ENCODE measurements around the gene GPATCH2L. TPM values are rescaled to one million over a fixed set of nuclear protein-coding genes. Genes with fewer than 3 reads are reported as not detected.

Gene GPATCH2L
- total RNA-seq, 2 donors from 2014 or later, result 111 to 116 TPM

DNA sequence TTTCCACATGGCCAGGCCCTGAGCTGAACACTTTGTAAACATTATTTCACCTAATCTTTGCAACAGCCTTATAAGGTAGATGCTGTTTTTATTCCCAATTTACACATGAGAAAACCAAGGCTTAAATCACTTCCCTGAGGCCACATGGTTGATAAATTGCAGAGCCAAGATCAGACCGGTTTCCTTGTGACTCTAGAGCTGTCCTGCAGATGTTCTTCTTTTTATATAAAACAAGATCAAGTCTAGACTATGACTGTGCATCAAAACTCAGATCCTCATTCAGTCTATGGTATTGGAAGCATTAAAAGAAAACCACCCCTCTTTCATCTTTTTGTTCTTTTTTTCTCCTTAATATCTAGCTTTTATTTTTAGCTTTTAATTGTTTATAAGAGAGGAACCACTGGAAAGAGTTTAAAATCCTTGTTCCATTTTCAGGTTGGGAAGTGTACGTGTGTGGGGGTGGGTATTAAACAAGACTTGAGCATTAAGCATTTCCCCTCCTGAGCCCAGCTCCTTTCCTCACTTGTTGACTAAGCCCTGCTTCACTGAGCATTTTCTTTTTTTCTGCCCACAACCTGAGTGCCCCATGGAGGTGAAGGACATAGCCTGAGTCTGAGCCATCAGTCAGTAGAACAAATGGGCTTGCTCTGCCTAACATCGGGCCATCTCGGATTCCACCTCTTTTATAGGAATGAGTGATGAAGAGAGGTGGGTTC, 45.4 kb downstream of the GPATCH2L start:
- Histone ChIP-seq H3K9me3 (ENCODE audit: control insufficient read depth, low read length) (peaks cover 8% of the 10 kb centered on the region), H3K27me3 (ENCODE audit: control insufficient read depth, insufficient read depth, low read length, poor library complexity, severe bottlenecking) (no peaks in the 10 kb centered on the region), H3K36me3 (ENCODE audit: control insufficient read depth, insufficient read depth, low read length) (peaks cover 92% of the 10 kb centered on the region), H3K27ac (ENCODE audit: low read depth, low read length) (no peak overlapping the region), H3K4me1 (ENCODE audit: control insufficient read depth, insufficient read depth, low read length) (no peaks in the 10 kb centered on the region), H3K9ac (ENCODE audit: extremely low read depth, low read length, poor library complexity, severe bottlenecking) (no peak overlapping the region), H3K4me3 (ENCODE audit: low read length) (no peak overlapping the region)
- WGBS, 2 experiments (ENCODE audit: insufficient coverage in 1 of 2, insufficient read length in 1 of 2), result 92 to 100% methylated on average over 1 to 4 of the region's 4 CpGs
- H3K9me3 Mint-ChIP-seq, result no peaks in the 10 kb centered on the region
- TF ChIP-seq, protein P1, sequence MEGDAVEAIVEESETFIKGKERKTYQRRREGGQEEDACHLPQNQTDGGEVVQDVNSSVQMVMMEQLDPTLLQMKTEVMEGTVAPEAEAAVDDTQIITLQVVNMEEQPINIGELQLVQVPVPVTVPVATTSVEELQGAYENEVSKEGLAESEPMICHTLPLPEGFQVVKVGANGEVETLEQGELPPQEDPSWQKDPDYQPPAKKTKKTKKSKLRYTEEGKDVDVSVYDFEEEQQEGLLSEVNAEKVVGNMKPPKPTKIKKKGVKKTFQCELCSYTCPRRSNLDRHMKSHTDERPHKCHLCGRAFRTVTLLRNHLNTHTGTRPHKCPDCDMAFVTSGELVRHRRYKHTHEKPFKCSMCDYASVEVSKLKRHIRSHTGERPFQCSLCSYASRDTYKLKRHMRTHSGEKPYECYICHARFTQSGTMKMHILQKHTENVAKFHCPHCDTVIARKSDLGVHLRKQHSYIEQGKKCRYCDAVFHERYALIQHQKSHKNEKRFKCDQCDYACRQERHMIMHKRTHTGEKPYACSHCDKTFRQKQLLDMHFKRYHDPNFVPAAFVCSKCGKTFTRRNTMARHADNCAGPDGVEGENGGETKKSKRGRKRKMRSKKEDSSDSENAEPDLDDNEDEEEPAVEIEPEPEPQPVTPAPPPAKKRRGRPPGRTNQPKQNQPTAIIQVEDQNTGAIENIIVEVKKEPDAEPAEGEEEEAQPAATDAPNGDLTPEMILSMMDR (conservative IDR thresholded peaks at IDR 0.05), result no peak
- H3K36me3 Mint-ChIP-seq (ENCODE audit: low read depth), result peaks cover 81% of the 10 kb centered on the region
- no peaks in the 10 kb centered on the region for H3K27me3 Mint-ChIP-seq (ENCODE audit: insufficient read depth)
- DNase-seq, result no peak
- no peaks in the 10 kb centered on the region for H3K4me1 Mint-ChIP-seq
- peak overlapping the region; percentile 19 for H3K27ac Mint-ChIP-seq
- no peak overlapping the region for H3K4me3 Mint-ChIP-seq

DNA sequence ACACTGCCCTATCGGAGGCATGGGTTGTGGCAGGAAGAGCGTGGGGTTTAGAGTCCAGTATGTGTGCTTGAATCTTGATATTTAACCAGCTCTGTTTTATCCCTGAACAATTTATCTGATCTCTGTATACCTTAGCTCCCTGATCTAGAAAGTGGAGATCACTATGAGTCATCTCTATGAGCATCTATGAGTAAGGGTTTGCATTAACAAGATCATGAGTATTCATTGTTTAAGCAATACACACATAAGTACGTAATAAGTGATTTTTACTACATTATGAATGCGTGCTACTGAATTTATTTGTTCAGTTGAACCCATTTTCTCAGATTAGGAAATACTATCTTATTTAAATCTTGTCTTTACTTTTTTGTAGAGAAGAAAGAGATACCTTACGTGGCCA, 49.4 kb downstream of the GPATCH2L start:
- H3K27ac ChIP-seq (ENCODE audit: low read depth, low read length), result no peak overlapping the region
- H3K36me3 ChIP-seq (ENCODE audit: control insufficient read depth, insufficient read depth, low read length), result peaks cover 87% of the 10 kb centered on the region
- H3K27me3 Mint-ChIP-seq (ENCODE audit: insufficient read depth), result no peaks in the 10 kb centered on the region
- H3K4me1 Mint-ChIP-seq, result no peaks in the 10 kb centered on the region
- no peak overlapping the region for H3K4me3 ChIP-seq (ENCODE audit: low read length)
- no peak overlapping the region for H3K27ac Mint-ChIP-seq
- no peak overlapping the region for H3K4me3 Mint-ChIP-seq
- H3K36me3 Mint-ChIP-seq (ENCODE audit: low read depth), result peaks cover 87% of the 10 kb centered on the region
- H3K9me3 ChIP-seq (ENCODE audit: control insufficient read depth, low read length), result peaks cover 8% of the 10 kb centered on the region
- H3K27me3 ChIP-seq (ENCODE audit: control insufficient read depth, insufficient read depth, low read length, poor library complexity, severe bottlenecking), result no peaks in the 10 kb centered on the region
- 84 to 94% methylated on average over 3 to 4 of the region's 5 CpGs for WGBS, 2 experiments (ENCODE audit: insufficient coverage in 1 of 2, insufficient read length in 1 of 2)
- H3K9me3 Mint-ChIP-seq, result no peaks in the 10 kb centered on the region
- DNase-seq, result no peak
- H3K4me1 ChIP-seq (ENCODE audit: control insufficient read depth, insufficient read depth, low read length), result no peaks in the 10 kb centered on the region
- no peak overlapping the region for H3K9ac ChIP-seq (ENCODE audit: extremely low read depth, low read length, poor library complexity, severe bottlenecking)
- TF ChIP-seq, protein P1 (conservative IDR thresholded peaks at IDR 0.05), result no peak

DNA sequence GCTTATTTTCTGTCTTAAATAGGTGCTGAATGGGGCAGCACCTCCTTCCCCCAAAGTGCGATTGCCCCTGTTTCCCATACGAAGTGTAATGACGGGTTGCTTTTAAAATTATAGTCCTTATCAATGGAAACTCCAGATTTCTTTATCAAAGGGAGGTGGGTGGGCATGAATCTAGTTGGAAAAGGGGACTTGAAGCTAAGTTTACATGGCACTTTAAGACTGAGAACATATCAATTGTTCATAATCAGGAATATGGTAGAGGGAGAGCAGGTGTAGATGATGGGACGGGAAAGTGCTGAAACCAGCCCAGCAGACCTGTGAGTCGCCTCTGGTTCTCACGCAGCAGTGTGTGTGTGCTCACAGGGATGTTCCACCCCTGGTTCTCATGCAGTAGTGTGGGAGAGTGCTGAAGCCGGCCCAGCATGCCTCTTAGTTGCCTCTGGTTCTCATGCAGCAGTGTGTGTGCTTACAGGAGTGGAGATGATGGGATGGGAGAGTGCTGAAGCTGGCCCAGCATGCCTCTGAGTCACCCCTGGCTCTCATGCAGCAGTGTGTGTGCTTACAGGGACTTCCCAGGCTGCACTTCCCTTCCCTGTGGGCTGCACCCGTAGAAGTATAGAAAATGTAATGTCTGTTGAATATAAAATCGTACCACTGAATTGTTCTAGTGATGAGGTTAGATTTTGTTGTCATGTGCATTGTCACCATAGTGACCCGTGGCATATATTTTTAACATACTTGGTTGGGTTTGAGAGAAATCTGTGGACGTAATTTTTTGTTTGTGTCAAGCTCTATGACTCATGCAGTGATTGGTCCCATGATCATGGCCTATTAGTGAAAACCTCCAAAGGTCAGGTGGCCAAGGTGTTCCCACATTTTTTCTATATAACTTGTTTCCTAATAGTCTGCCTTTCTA, 51.6 kb downstream of the GPATCH2L start:
- peaks cover 8% of the 10 kb centered on the region for H3K9me3 ChIP-seq (ENCODE audit: control insufficient read depth, low read length)
- no peak overlapping the region for H3K4me3 ChIP-seq (ENCODE audit: low read length)
- H3K4me1 ChIP-seq (ENCODE audit: control insufficient read depth, insufficient read depth, low read length), result no peaks in the 10 kb centered on the region
- TF ChIP-seq, protein P1 (conservative IDR thresholded peaks at IDR 0.05), result no peak
- no peak for DNase-seq
- H3K27me3 ChIP-seq (ENCODE audit: control insufficient read depth, insufficient read depth, low read length, poor library complexity, severe bottlenecking), result no peaks in the 10 kb centered on the region
- H3K4me3 Mint-ChIP-seq, result no peak overlapping the region
- H3K27ac Mint-ChIP-seq, result peak overlapping the region; percentile 44
- H3K36me3 Mint-ChIP-seq (ENCODE audit: low read depth), result peaks cover 74% of the 10 kb centered on the region
- H3K27me3 Mint-ChIP-seq (ENCODE audit: insufficient read depth), result no peaks in the 10 kb centered on the region
- H3K9me3 Mint-ChIP-seq, result no peaks in the 10 kb centered on the region
- peaks cover 9% of the 10 kb centered on the region for H3K4me1 Mint-ChIP-seq
- H3K36me3 ChIP-seq (ENCODE audit: control insufficient read depth, insufficient read depth, low read length), result peaks cover 70% of the 10 kb centered on the region
- WGBS, 2 experiments (ENCODE audit: insufficient coverage in 1 of 2, insufficient read length in 1 of 2), result 95 to 96% methylated on average over 7 to 11 of the region's 11 CpGs
- no peak overlapping the region for H3K9ac ChIP-seq (ENCODE audit: extremely low read depth, low read length, poor library complexity, severe bottlenecking)
- H3K27ac ChIP-seq (ENCODE audit: low read depth, low read length), result no peak overlapping the region

Data from endodermal cell (in vitro differentiated cells).